Body of pancreas (tissue), 4 donors: ENCODE results near the gene SS18L1.

Experiments used
- CTCF ChIP-seq, 7 experiments: fragments of 450-650 bp in 4 of 7; fragments of 200-600 bp in 3 of 7; sonication (generic) in 3 of 7; IDR thresholded peaks; one replicate each; pipeline ENCODE4 v1.5.1; 2016 to 2019; ENCODE audit warnings: antibody characterized with exemption in 7 of 7
- POLR2A ChIP-seq, 3 donors: fragments of 450-650 bp; IDR thresholded peaks; one replicate each; pipeline ENCODE4 v1.6.1; 2016; ENCODE audit warnings: antibody characterized with exemption in 3 of 3, mild to moderate bottlenecking in 2 of 3

GRCh38 chr20:62165762-62166399, 22.3 kb downstream of the SS18L1 start:
- TF ChIP-seq CTCF (IDR thresholded peaks at IDR 0.05) (no peak), POLR2A (IDR thresholded peaks at IDR 0.05) (no peak)
